ENCODE measurements around the gene ERC2. TPM values are rescaled to one million over a fixed set of nuclear protein-coding genes. Genes with fewer than 3 reads are reported as not detected.

ERC2 gene
- total RNA-seq, 1 experiment from 2014 or later, result 0.47 TPM

DNA sequence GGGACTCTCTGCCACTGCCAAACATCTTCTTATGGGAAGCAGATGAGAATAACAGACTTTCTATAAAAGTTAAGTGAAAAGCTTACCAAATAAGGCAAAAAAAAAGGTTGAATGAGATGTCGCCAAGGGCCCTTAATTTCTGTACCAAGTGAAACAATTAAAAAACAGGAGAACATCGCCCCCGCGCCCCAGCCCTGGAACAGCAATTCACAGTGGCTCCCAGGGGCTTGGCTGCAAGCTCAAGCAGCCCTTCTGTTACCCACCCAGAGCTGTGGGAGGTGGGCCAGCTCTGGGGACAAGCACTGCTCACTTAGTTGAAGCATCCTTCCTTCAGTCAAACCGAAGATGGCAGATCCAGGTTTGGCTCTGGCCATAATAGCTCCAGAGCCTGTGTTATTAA lies 208.0 kb downstream of the ERC2 start:
- DNase-seq (ENCODE audit: extremely low read depth, low read depth), result no peak

- no peak for DNase-seq (ENCODE audit: extremely low read depth, low read depth)
These were observed 210.4 kb downstream of the ERC2 start for GRCh38 chr3:56257826-56258225.

- DNase-seq (ENCODE audit: extremely low read depth, low read depth), result no peak
These were observed 213.4 kb downstream of the ERC2 start for GRCh38 chr3:56254835-56255234.

- DNase-seq (ENCODE audit: extremely low read depth, low read depth), result no peak
These were observed 214.2 kb downstream of the ERC2 start for GRCh38 chr3:56253941-56254665.

GRCh38 chr3:56251343-56251945 lies 216.8 kb downstream of the ERC2 start:
- DNase-seq (ENCODE audit: extremely low read depth, low read depth), result peak; percentile 38

GRCh38 chr3:56248021-56248420 lies 220.2 kb downstream of the ERC2 start:
- DNase-seq (ENCODE audit: extremely low read depth, low read depth), result no peak

DNA sequence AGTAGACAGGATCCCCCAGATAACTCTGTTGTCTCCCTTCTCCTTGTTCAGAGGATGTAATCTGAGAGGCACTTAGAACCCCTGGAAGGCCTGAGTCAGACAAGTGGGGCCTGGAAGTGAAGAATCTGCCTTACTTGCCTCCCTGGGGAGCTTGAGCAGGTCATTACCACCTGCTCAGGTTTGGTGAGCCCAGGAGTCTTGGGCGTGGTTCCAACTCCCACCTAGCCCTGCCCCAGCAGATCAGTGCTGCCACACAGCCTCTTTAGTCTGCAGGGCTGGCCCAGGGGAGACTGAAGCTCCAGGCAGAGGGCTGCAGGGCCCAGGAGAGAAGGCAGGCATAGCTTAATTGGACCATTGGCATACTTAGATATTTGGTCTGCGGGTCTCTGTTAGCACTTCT lies 230.0 kb downstream of the ERC2 start:
- DNase-seq (ENCODE audit: extremely low read depth, low read depth), result no peak

GRCh38 chr3:56233742-56234141 lies 234.5 kb downstream of the ERC2 start:
- no peak for DNase-seq (ENCODE audit: extremely low read depth, low read depth)

- no peak for DNase-seq (ENCODE audit: extremely low read depth, low read depth)
These were observed 239.0 kb downstream of the ERC2 start for GRCh38 chr3:56229311-56229710.

GRCh38 chr3:56222866-56223265 lies 245.4 kb downstream of the ERC2 start:
- no peak for DNase-seq (ENCODE audit: extremely low read depth, low read depth)

DNA sequence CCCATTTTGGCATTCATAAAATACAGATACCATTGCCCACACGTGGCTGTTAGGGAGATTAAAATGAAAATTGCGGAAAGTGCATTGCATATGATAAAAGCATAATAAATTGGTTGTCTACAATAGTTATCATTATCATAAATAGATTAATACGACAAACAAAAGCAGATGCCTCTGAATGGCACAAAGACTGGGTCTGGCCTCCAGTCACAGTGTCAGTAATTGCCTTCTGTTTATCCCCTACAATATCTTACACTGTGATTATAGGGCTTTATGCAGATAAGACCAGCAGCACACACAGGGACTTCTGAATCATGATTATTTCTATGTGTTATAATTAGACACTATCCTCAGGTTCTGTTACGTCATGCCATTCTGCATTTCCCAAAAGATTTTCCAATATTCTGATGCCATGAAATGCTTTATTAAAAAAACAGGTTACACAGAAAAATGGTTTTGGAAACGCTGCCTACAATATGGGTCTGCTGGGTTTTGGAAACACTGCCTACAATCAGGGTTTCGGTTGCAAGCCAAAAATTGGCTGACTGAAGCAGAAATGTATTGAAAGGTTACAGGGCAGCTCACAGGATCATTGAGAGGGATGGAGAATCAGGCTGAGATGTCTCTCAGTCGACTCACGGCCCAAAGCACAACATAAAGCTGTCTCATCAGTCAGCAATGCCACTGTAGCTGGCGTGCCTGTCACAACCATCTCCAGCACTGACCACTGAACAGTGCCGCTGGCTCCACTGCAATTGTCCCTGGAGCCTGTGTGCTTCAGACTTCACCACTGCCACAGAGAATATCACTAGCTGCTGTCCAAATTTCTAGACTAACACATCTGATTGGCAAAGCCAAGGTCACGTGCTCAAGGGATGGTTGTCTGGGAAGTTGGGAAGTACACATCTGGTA lies 248.1 kb downstream of the ERC2 start:
- no peak for DNase-seq (ENCODE audit: extremely low read depth, low read depth)

- no peak for DNase-seq (ENCODE audit: extremely low read depth, low read depth)
These were observed 258.1 kb downstream of the ERC2 start for GRCh38 chr3:56209982-56210751.

DNA sequence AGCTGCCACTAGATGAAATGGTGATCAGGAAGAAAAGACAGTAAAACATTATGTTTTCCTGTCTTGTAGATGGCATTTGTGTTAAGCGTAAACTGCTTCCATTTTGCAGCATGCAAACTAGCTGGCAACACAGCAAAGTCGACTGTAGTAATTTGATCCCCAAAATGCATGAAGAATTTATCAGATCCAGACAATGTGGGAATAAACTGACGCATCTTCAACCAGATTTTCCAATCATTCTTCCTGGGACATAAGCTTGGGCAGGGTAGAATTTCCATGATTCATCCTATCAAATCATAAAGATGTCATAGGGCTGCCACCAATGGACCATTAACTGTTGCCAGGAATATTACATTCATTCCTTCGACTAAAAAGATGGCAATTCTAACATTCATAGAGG lies 260.3 kb downstream of the ERC2 start:
- DNase-seq (ENCODE audit: extremely low read depth, low read depth), result no peak

- no peak for DNase-seq (ENCODE audit: extremely low read depth, low read depth)
These were observed 262.9 kb downstream of the ERC2 start for GRCh38 chr3:56205406-56205805.

- DNase-seq (ENCODE audit: extremely low read depth, low read depth), result no peak
These were observed 265.3 kb downstream of the ERC2 start for GRCh38 chr3:56202997-56203396.

GRCh38 chr3:56201407-56201806 lies 266.9 kb downstream of the ERC2 start:
- DNase-seq (ENCODE audit: extremely low read depth, low read depth), result no peak

GRCh38 chr3:56200251-56200650 lies 268.0 kb downstream of the ERC2 start:
- DNase-seq (ENCODE audit: extremely low read depth, low read depth), result no peak

GRCh38 chr3:56197991-56198390 lies 270.3 kb downstream of the ERC2 start:
- no peak for DNase-seq (ENCODE audit: extremely low read depth, low read depth)

- no peak for DNase-seq (ENCODE audit: extremely low read depth, low read depth)
These were observed 270.9 kb downstream of the ERC2 start for GRCh38 chr3:56197259-56197965.

DNA sequence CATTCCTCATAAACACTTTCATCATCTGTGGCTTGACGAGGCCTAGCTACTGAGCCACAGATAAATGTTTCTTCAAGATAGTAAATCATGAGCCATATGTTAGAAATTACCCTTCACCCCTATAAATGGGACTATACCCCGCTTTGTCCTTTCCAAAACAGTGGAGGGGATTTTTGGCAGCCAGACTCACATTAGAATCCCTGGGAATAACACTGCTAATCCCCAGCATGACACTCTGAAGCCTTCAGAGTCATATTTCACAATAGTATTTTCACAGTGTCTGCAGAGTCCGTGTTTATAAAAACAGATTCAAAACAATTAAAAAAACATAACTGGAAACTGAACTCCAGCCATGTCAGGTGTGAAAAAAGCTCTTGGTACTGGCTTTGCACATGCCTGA lies 271.6 kb downstream of the ERC2 start:
- DNase-seq (ENCODE audit: extremely low read depth, low read depth), result no peak
